Upper lobe of right lung (tissue), 1 donor: Measurements from ENCODE around the gene C3orf33. TPM values are rescaled to one million over a fixed set of nuclear protein-coding genes. Genes with fewer than 3 reads are reported as not detected.
"Not testable (repeated sequence)": the region's sequence is repeated elsewhere in the genome, so short reads cannot be mapped to it uniquely, and the experiment has no call there.

ENCODE experiments used
- ATAC-seq: fragments of 200-7000 bp; cut with Tn5 transposase; one replicate; pipeline ENCODE4 v1.9.1; 2020; ENCODE audit warnings: mild to moderate bottlenecking, moderate library complexity
- DNase-seq: peaks from one replicate; pipeline ENCODE4 v3.0.0-alpha.2; 2020
- H3K27ac ChIP-seq: fragments of 200-600 bp; one replicate; pipeline ENCODE4 v1.8.0; 2022
- H3K27me3 ChIP-seq: fragments of 200-600 bp; one replicate; pipeline ENCODE4 v1.8.0; 2022; ENCODE audit warnings: mild to moderate bottlenecking
- H3K36me3 ChIP-seq: fragments of 200-600 bp; one replicate; pipeline ENCODE4 v1.8.0; 2022
- H3K4me1 ChIP-seq: fragments of 200-600 bp; one replicate; pipeline ENCODE4 v1.8.0; 2022
- H3K4me3 ChIP-seq: fragments of 200-600 bp; one replicate; pipeline ENCODE4 v1.8.0; 2022; ENCODE audit warnings: mild to moderate bottlenecking
- H3K9me3 ChIP-seq: fragments of 200-600 bp; one replicate; pipeline ENCODE4 v1.8.0; 2022
- intact Hi-C: fragments of 100-400 bp; cut with DNase I; formaldehyde crosslinking; loops from one replicate; pipeline ENCODE4 v1.11.0; 2022
- total RNA-seq: library from RNA; stranded (reverse); fragmentation: NEBNext Ultra II Directional; extraction: Animal tissue kit (Norgen Biotek cat#: 25700); gene quantifications from one replicate; pipeline ENCODE4 v1.2.1, GENCODE V29; 2021
- TF ChIP-seq, protein P1 (sequence below): fragments of 200-600 bp; IDR thresholded peaks from one replicate; pipeline ENCODE4 v1.8.0; 2022; ENCODE audit warnings: antibody characterized with exemption
- donor health status: DM: no; HTN: yes; CAD: no; lungs with severe emphysema.

Gene C3orf33
- total RNA-seq, 1 donor from 2014 or later: 4.5 TPM

DNA sequence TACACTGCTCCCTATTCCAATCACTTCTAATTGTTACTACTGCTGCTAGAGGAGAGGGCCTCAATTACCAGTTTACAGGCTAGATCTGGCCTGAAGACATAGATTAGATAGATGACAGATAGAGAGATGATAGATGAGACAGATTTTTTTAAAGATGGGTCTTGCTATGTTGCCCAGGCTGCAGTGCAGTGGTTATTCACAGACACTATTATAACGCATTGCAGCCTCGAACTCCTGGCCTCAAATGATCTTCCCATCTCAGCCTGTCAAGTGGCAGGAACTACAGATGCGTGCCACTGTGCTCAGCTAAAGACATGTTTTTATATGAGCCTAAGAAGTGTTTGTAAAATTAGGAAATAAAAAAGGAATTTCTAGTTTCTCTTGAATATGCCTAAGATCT lies 41.9 kb upstream of the C3orf33 start:
- H3K36me3 ChIP-seq: peaks cover 10% of the 10 kb centered on the region
- H3K4me3 ChIP-seq: no peak overlapping the region
- intact Hi-C loops: no loop called here
- ATAC-seq (no peak), DNase-seq (no peak)
- TF ChIP-seq, protein P1, sequence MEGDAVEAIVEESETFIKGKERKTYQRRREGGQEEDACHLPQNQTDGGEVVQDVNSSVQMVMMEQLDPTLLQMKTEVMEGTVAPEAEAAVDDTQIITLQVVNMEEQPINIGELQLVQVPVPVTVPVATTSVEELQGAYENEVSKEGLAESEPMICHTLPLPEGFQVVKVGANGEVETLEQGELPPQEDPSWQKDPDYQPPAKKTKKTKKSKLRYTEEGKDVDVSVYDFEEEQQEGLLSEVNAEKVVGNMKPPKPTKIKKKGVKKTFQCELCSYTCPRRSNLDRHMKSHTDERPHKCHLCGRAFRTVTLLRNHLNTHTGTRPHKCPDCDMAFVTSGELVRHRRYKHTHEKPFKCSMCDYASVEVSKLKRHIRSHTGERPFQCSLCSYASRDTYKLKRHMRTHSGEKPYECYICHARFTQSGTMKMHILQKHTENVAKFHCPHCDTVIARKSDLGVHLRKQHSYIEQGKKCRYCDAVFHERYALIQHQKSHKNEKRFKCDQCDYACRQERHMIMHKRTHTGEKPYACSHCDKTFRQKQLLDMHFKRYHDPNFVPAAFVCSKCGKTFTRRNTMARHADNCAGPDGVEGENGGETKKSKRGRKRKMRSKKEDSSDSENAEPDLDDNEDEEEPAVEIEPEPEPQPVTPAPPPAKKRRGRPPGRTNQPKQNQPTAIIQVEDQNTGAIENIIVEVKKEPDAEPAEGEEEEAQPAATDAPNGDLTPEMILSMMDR: no peak
- no peak overlapping the region for H3K27ac ChIP-seq
- H3K9me3 ChIP-seq: no peaks in the 10 kb centered on the region
- no peaks in the 10 kb centered on the region for H3K27me3 ChIP-seq
- H3K4me1 ChIP-seq: peaks cover 54% of the 10 kb centered on the region

DNA sequence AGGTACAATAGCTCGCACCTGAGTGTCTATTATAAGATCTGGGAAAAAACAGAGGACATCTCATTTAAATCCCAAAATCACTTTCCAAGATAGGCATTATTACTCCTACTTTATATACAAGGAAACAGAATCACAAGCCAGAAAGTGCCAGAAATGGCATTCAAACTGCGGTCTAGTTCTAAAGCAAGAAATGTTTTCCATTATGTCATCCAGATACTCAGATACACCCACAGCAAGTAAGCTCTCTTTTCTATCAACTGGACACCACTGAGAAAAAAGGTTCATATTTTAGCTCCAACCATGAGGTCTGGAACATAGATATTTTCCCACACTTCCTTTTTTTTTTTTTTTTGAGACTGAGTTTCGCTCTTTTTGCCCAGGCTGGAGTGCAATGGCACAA lies 40.0 kb upstream of the C3orf33 start:
- TF ChIP-seq, protein P1: no peak
- intact Hi-C loops: no loop called here
- Histone ChIP-seq H3K36me3 (peaks cover 10% of the 10 kb centered on the region), H3K27me3 (no peaks in the 10 kb centered on the region), H3K4me1 (peaks cover 38% of the 10 kb centered on the region), H3K27ac (no peak overlapping the region), H3K4me3 (no peak overlapping the region), H3K9me3 (no peaks in the 10 kb centered on the region)
- DNase-seq (no peak), ATAC-seq (no peak)

DNA sequence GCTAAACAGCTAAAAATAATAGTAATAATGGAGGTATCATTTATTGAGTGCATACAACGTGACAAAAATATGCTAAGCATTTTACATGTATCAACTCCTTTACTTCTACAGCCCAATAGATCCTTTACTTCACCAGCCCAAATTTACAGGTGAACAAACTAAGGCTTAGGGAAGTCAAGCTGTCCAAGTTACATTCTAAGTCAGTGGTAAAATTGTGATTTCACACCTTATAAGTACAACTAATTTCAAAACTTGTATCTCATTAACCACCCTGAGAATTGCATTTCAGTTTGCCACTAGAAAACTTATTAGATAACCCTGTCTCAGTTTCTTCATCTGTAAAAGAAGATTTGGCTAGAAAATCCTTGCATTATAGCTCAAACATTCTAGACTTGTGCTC lies 37.5 kb upstream of the C3orf33 start:
- H3K4me3 ChIP-seq: no peak overlapping the region
- DNase-seq (no peak), ATAC-seq (no peak)
- TF ChIP-seq, protein P1: no peak
- no peak overlapping the region for H3K27ac ChIP-seq
- H3K9me3 ChIP-seq: no peaks in the 10 kb centered on the region
- H3K27me3 ChIP-seq: no peaks in the 10 kb centered on the region
- intact Hi-C loops: no loop called here
- H3K4me1 ChIP-seq: peaks cover 22% of the 10 kb centered on the region
- peaks cover 15% of the 10 kb centered on the region for H3K36me3 ChIP-seq

DNA sequence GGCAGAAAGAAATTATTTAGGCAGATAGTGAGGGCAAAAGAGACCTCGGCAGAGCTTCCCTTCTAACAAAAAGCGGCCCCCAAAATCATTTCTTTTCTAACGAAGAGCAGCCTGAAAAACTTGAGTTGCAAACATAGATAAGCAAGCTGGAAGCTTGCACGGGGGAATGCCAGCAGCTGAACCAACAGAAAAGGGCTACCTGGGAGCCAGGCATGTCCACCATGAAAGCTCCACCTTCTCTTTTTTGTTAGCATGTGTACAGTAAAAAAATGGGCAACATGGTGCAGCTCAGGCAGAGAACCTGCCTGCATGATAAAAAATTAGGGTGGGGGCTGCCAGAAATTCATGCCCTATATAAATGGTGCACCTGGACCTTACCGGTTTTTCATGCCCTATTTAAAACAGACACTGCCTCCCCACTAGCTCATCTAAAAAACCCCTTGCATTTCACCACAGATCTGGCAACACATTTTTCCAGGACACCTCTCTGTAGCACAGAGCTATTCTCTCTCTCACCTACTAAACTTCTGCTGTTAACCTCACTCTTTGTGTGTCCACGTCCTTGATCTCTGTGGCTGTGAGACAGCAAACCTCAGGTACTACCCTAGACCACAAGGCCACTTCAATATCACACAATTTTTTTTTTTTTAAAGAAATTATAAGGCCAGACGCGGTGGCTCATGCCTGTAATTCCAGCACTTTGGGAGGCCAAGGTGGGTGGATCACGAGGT lies 29.4 kb upstream of the C3orf33 start:
- DNase-seq (no peak), ATAC-seq (no peak)
- Histone ChIP-seq H3K36me3 (peaks cover 26% of the 10 kb centered on the region), H3K4me1 (peaks cover 5% of the 10 kb centered on the region), H3K9me3 (no peaks in the 10 kb centered on the region), H3K27ac (no peak overlapping the region), H3K27me3 (no peaks in the 10 kb centered on the region), H3K4me3 (no peak overlapping the region)
- intact Hi-C loops: no loop called here
- TF ChIP-seq, protein P1: no peak

DNA sequence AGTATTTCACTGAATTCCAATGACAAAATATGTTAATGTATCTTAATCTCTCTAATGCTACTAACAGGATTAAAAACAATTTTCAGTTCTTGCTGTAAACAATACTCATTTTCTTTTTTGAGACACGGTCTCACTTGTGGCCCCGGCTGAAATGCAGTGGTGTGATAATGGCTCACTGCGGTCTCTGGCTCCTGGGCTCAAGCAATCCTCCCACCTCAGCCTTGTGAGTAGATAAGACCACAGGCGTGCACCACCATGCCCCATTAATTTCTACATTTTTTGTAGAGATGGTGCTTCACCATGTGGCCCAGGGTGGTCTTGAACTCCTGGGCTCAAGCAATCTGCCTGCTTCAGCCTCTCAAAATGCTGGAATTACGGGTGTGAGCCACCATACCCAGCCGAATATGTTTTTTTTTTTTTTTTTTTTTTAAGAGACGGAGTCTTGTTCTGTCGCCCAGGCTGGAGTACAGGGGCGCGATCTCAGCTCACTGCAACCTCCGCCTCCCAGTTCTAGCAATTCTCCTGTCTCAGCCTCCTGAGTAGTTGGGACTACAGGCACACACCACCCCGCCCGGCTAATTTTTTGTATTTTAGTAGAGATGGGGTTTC lies 22.5 kb upstream of the C3orf33 start:
- H3K9me3 ChIP-seq, H3K4me3 ChIP-seq, intact Hi-C loops, ATAC-seq, H3K27ac ChIP-seq, DNase-seq, H3K4me1 ChIP-seq, H3K27me3 ChIP-seq: not testable (repeated sequence)
- peaks cover 47% of the 10 kb centered on the region for H3K36me3 ChIP-seq

DNA sequence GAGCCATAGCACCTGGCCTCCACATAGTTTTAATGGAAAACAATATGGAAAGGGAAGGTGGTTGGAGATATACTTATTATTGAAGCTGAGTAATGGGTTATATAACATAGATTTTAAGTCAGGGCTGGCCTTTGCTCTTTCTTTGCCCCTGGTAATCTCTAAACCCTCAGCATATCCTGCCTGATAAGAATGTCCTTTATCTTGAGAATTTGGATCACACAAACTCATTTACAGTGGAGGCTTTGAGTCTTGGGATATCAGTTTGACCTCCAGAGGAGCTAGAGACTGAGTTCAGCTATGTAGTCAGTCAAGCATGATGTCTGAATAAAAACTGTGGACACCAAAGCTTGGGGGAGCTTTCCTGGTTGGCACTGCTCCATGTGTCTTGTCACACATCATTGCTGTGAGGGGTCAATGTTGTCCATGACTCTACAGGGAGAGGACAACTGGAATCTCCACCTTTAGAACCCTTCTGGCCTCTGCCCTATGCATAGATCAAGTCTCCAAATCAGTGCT lies 9.0 kb upstream of the C3orf33 start:
- H3K4me3 ChIP-seq: no peak overlapping the region
- H3K9me3 ChIP-seq: no peaks in the 10 kb centered on the region
- H3K4me1 ChIP-seq: no peaks in the 10 kb centered on the region
- no peak for DNase-seq
- TF ChIP-seq, protein P1: no peak
- H3K36me3 ChIP-seq: no peaks in the 10 kb centered on the region
- no peak for ATAC-seq
- no peak overlapping the region for H3K27ac ChIP-seq
- no peaks in the 10 kb centered on the region for H3K27me3 ChIP-seq
- intact Hi-C loops: no loop called here

DNA sequence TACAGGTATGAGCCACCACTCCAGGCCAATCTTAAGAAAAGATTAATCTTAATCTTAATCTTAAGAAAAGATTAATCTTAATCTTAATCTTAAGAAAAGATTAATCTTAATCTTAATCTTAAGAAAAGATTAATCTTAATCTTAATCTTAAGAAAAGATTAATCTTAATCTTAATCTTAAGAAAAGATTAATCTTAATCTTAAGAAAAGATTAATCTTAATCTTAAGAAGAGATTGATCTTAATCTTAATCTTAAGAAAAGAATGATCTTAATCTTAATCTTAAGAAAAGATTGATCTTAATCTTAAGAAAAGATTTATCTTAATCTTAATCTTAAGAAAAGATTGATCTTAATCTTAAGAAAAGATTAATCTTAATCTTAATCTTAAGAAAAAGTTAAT lies 7.1 kb upstream of the C3orf33 start:
- H3K36me3 ChIP-seq, H3K4me1 ChIP-seq, DNase-seq, ATAC-seq, H3K27ac ChIP-seq, H3K4me3 ChIP-seq, H3K9me3 ChIP-seq, intact Hi-C loops, H3K27me3 ChIP-seq: not testable (repeated sequence)
